Dendritic cell treated with granulocyte-macrophage colony-stimulating factor and Interleukin-4, amounts not matched to agents 40 ng/mL and 50 ng/mL, for 4 days (primary cell): Measurements from ENCODE around the gene RFT1.
"Not testable (repeated sequence)": the region's sequence is repeated elsewhere in the genome, so short reads cannot be mapped to it uniquely, and the experiment has no call there.

Source experiments
- H3K27ac Mint-ChIP-seq: one replicate; pipeline ENCODE4 v1.8.0; 2022; ENCODE audit warnings: mild to moderate bottlenecking, mixed read lengths
- H3K27me3 Mint-ChIP-seq: one replicate; pipeline ENCODE4 v1.8.0; 2022; ENCODE audit warnings: mild to moderate bottlenecking, mixed read lengths
- H3K36me3 Mint-ChIP-seq: one replicate; pipeline ENCODE4 v1.8.0; 2022; ENCODE audit warnings: low read depth, mixed read lengths
- H3K4me1 Mint-ChIP-seq: one replicate; pipeline ENCODE4 v1.8.0; 2022; ENCODE audit warnings: low read depth, mixed read lengths
- H3K4me3 Mint-ChIP-seq: one replicate; pipeline ENCODE4 v1.8.0; 2022; ENCODE audit warnings: mild to moderate bottlenecking, moderate library complexity, mixed read lengths
- H3K9me3 Mint-ChIP-seq: one replicate; pipeline ENCODE4 v1.8.0; 2022; ENCODE audit warnings: mixed read lengths
- intact Hi-C: fragments of 100-400 bp; cut with micrococcal nuclease; formaldehyde crosslinking; loops from one replicate; pipeline ENCODE4 v1.15.0; 2022

Gene RFT1

DNA sequence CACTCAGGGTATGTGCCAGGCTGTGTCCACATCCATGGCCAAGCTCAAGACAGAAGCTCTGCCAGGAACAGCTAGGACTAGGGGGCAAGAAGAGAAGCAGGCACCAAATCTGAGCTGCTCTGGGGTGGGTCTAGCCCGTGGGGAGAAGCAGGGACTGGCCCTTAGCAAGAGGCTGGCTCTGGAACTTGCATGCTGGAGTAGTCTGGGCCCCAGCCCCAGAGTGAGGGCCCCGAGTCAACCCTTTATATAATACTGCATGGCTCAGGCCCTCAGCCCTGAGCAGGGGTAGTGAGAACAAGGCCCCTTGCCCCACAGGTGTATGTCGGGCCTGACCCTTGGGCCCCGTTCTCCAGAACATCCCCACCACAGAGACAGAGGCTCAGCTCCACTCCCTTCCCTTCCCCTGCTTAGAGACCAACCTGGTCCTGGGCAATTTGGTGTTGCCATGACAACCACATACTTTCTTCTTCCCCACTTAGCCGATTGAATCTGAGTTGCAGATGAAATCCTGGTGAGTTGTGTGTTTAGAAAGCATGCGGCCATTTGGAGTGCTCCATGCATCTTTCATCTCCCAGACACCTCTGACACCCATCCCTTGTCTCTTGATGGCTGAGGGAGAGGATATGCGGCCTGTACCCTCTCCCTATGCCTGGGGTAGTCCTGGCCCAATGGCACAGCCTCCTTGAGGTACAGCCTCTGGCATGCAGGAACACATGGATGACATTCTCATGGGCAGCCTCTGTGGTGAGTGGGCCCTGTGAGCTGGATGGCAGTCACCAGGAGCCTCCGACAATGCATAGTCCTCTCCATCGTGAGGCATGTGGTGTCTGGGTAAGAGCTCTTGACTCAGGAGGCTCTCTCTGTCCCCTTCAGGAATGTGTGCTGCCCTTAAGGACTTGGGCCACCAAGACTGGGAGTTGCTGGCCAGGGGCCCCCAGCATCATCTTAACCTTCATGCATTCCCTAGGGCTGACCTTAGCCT lies 55.2 kb downstream of the RFT1 start:
- H3K9me3 Mint-ChIP-seq = no peaks in the 10 kb centered on the region
- peaks cover 23% of the 10 kb centered on the region for H3K4me1 Mint-ChIP-seq
- no peak overlapping the region for H3K4me3 Mint-ChIP-seq
- intact Hi-C loops = loop anchor here (5.0 kb wide), 1 partner anchor 223 kb away; no protein-coding TSS in a partner anchor
- peaks cover 6% of the 10 kb centered on the region for H3K36me3 Mint-ChIP-seq
- no peaks in the 10 kb centered on the region for H3K27me3 Mint-ChIP-seq
- H3K27ac Mint-ChIP-seq = peak overlapping the region; percentile 9

DNA sequence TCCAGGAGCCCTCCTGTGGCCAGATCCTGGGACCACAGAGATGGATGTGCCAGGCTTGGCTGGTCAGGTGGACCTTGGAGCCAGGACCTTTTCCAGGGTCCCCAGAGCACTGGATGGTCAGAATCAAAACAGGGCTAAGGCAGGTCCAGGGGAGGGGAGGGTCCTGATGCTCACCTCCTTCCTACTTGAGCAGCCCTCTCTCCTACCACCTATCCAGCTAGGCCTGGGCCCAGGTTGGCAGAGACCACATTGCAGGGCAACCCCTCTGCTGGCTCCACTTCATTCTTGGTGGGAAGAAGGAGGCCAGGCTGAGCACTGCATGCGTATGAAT lies 55.9 kb downstream of the RFT1 start:
- peaks cover 6% of the 10 kb centered on the region for H3K36me3 Mint-ChIP-seq
- no peak overlapping the region for H3K27ac Mint-ChIP-seq
- H3K4me3 Mint-ChIP-seq = no peak overlapping the region
- H3K4me1 Mint-ChIP-seq = peaks cover 23% of the 10 kb centered on the region
- peaks cover 2% of the 10 kb centered on the region for H3K27me3 Mint-ChIP-seq
- intact Hi-C loops = loop anchor here (5.0 kb wide), 1 partner anchor 222 kb away; no protein-coding TSS in a partner anchor
- H3K9me3 Mint-ChIP-seq = no peaks in the 10 kb centered on the region

DNA sequence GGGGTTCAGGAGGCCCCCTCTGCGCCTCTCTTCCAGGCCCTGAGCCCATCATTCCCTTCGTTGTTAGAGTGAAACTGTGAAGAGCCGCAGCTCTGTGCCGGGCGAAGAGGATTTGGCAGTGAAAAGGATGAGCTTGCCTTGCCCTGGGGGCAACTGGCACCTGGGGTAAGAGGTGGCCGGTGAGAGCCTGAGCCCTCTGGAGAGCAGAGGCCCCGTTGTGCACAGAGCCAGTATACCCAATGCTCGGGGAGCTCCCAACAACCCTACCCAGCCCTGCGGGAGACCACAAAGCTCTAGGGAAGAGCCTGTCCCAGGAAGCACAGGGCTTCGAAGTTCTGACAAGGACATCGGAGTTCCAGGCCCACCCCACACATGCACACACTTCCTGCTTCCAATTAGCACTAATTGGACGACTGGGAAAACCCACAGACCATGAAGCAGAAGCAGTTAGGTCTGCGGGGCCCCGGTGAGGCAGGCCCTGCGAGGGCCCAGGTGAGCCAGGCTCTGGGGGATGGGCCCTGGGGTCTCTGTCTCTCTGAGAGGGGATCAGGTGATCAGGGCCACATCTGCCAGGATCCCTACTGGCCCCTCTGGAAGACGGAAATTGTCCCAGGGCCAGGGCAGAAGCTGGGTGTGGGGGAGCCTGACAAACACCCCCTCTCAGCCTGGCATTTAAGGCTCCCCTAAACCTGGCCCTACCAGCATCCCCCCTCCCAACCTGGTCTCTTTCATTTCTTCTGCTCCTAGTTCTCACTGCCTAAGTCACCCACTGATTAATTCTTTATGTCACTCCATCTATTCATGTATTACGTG lies 56.5 kb downstream of the RFT1 start:
- peaks cover 23% of the 10 kb centered on the region for H3K4me1 Mint-ChIP-seq
- intact Hi-C loops = loop anchor here (5.0 kb wide), 1 partner anchor 221 kb away; no protein-coding TSS in a partner anchor
- peaks cover 6% of the 10 kb centered on the region for H3K36me3 Mint-ChIP-seq
- H3K9me3 Mint-ChIP-seq = no peaks in the 10 kb centered on the region
- H3K27me3 Mint-ChIP-seq = peaks cover 3% of the 10 kb centered on the region
- H3K4me3 Mint-ChIP-seq = peak overlapping the region; percentile 86
- H3K27ac Mint-ChIP-seq = peak overlapping the region; percentile 88

DNA sequence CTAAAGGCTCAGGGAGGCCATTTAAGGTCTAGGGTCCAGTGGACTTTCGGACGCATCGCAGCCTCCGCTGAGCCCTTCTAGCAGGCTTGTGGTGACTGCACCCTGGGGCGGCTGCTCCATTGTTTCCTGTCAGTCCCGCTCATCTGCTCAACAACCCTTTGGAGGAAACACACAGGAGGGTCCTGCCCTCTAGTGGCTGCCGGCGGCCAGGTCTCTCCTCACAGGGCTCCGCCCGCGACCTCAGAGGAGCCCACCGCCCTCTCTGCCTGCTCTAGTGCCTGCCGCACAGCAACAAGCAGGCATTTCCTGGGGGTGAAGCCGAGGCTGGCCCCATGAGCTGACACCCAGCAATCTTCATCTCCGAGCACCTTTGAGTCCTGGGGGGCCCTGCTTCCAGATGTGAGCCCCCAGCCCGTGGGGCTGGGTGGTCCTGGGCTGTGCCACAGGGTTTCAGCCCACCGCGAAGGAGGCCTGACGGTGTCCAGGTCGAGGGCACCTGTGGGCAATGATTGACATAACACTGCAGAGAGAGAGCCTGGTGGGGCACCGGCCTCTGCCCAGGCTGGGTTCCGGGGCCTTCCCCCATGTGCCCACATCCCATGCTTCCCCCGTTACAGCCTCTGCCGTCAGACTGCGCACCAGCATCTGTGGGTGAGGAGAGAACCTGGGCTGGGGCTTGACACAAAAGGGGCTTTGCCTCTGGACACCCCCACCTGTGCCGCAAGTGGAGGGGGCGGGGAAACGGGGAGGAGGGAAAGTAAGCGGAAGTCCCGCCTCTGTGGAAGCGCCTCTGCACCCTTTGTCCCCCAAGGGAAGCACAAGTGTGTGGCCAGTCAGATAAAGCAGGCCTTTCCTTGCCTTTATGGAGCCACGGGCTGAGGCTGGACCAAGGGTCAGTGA lies 57.3 kb downstream of the RFT1 start:
- peaks cover 6% of the 10 kb centered on the region for H3K36me3 Mint-ChIP-seq
- peak overlapping the region; percentile 88 for H3K27ac Mint-ChIP-seq
- peak overlapping the region; percentile 86 for H3K4me3 Mint-ChIP-seq
- peaks cover 3% of the 10 kb centered on the region for H3K27me3 Mint-ChIP-seq
- no peaks in the 10 kb centered on the region for H3K9me3 Mint-ChIP-seq
- peaks cover 23% of the 10 kb centered on the region for H3K4me1 Mint-ChIP-seq
- intact Hi-C loops = loop anchor here (1.0 to 5.0 kb wide), 2 partner anchors 221 to 331 kb away; no protein-coding TSS in a partner anchor

DNA sequence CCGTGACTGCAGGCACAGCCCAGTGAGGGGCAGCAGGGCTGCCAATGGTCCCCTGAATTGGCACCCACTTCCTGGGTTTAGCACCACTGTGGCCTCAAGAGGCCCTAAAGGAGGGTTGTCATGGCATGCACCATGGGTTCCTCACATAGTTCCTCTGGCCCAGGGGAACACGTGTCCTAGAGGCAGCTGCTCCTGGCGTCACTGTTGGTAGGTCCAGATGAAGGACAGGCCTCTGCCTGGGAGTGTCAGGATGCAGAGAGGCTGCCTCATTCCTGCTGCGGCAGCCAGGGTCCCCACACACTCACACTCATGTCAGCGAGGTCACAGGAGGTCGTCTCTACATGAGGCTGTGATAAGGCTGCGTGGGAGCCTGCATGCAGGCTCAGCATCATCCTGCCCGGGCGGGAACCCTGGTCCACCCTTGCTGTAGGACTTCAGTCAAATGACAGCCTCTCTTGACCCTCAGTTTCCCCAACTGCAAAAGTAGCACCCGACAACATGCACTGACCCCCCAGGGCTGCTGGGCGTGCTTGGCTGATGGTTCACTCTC lies 58.3 kb downstream of the RFT1 start:
- Mint-ChIP-seq H3K4me1 (peaks cover 23% of the 10 kb centered on the region), H3K27ac (peak overlapping the region; percentile 88), H3K9me3 (no peaks in the 10 kb centered on the region), H3K27me3 (peaks cover 3% of the 10 kb centered on the region), H3K4me3 (no peak overlapping the region), H3K36me3 (peaks cover 6% of the 10 kb centered on the region)
- intact Hi-C loops = loop anchor here (1.0 to 5.0 kb wide), 2 partner anchors 220 to 330 kb away; no protein-coding TSS in a partner anchor

DNA sequence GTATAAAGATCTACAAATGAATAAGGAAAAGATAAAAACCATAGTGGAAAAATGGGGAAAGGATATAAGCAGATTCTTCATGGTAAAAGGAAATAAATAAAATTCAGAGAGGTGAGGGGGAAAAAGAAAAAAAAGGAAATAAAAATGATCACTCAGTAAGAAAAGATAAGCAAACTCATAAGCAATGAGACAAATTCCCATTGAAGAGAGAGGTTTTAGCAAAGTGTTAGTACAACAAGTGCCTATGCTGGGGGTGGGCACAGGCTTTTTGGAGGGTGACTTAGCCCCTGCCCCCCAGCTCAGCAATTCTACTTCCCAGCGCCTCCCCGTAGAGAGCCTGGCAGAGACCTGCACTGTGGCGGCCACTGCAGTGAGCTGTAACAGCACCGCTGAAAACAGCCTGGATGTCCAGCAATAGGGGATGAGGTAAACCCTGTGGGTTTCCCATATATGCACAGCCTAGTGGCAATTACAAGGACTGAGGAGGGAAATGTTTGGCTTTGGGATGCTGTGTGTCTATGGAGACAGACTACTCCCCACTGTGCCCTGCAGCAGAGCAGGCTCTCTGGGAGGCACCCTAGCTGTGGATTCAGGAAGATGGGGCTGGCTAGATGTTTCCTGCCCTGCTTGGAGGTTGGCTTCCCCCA lies 60.7 kb downstream of the RFT1 start:
- peaks cover 16% of the 10 kb centered on the region for H3K4me1 Mint-ChIP-seq
- H3K4me3 Mint-ChIP-seq = no peak overlapping the region
- no peak overlapping the region for H3K27ac Mint-ChIP-seq
- peaks cover 6% of the 10 kb centered on the region for H3K36me3 Mint-ChIP-seq
- peaks cover 12% of the 10 kb centered on the region for H3K27me3 Mint-ChIP-seq
- H3K9me3 Mint-ChIP-seq = no peaks in the 10 kb centered on the region
- intact Hi-C loops = loop anchor here (5.0 kb wide), 1 partner anchor 217 kb away; no protein-coding TSS in a partner anchor

DNA sequence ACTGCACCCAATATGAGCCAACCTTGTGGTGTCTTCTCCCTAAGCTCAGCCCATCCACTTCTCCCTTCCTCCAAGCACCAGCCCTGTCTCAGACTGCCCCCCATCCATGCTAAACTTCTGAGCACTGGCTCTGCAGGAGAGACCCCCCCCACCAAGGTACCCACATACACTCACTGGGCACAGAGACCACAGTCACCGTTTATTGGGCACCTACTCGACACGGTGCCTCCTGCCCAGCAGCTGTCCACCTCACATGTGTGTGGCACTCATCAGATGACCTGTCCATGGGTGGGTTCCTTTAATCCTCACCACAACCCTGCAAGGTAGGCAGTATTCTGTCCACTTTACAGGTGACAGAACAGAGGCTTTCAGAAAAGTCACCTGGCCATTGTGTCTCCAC lies 62.1 kb downstream of the RFT1 start:
- H3K27ac Mint-ChIP-seq = no peak overlapping the region
- H3K4me1 Mint-ChIP-seq = peaks cover 11% of the 10 kb centered on the region
- peaks cover 6% of the 10 kb centered on the region for H3K36me3 Mint-ChIP-seq
- H3K4me3 Mint-ChIP-seq = no peak overlapping the region
- H3K27me3 Mint-ChIP-seq = peaks cover 13% of the 10 kb centered on the region
- H3K9me3 Mint-ChIP-seq = no peaks in the 10 kb centered on the region
- intact Hi-C loops = no loop called here

DNA sequence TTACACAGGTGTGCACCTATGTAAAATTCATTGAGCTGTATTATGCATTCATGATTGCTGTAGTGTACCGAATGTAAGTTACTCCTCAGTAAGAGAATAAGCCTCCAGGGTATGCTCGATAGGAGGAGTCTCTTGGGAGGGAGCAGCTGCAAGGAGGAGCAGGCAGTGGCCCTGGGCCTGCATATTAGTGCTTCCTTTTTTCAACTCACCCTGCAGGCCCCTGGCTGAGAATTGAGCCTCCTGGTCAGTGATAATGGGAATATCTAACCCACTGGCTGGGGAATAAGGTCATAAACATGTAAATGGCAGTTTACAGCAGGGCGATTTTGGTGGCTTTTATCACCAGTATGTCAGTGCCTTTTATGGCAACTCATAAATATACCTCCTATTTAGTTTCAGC lies 62.7 kb downstream of the RFT1 start:
- Mint-ChIP-seq H3K9me3 (no peaks in the 10 kb centered on the region), H3K27ac (no peak overlapping the region), H3K4me3 (no peak overlapping the region), H3K4me1 (peaks cover 5% of the 10 kb centered on the region), H3K36me3 (no peaks in the 10 kb centered on the region), H3K27me3 (peaks cover 13% of the 10 kb centered on the region)
- intact Hi-C loops = no loop called here

DNA sequence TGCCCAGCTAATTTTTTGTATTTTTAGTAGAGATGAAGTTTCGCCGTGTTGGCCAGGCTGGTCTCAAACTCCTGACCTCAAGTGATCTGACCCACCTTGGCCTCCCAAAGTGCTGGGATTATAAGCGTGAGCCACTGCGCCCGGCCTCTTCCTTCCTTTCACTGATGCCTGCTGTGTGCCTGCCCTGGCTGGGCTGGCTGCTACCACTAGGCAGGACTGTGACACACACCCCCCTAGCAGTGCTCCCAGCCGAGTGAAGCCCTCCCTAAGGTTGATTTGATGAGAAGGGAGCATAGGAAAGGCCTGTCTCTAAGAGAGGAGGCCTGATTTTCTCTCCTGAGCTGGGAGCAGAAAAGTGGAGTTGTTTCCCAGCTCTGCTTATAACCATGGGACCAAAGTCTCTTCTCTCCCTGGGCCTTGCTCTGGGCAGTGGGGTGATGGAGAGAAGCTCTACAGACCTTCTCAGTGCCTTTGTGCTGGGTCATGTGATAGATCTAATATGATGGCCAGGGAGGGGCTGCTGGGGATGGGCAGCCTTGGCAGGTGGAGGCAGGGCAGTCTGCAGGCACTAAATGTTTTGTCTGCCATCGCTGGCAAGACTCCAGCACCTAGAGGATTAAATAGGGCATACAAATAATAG lies 64.3 kb downstream of the RFT1 start:
- no peaks in the 10 kb centered on the region for H3K36me3 Mint-ChIP-seq
- no peaks in the 10 kb centered on the region for H3K9me3 Mint-ChIP-seq
- H3K4me3 Mint-ChIP-seq = no peak overlapping the region
- intact Hi-C loops = no loop called here
- H3K27me3 Mint-ChIP-seq = peaks cover 20% of the 10 kb centered on the region
- H3K4me1 Mint-ChIP-seq = no peaks in the 10 kb centered on the region
- H3K27ac Mint-ChIP-seq = no peak overlapping the region

DNA sequence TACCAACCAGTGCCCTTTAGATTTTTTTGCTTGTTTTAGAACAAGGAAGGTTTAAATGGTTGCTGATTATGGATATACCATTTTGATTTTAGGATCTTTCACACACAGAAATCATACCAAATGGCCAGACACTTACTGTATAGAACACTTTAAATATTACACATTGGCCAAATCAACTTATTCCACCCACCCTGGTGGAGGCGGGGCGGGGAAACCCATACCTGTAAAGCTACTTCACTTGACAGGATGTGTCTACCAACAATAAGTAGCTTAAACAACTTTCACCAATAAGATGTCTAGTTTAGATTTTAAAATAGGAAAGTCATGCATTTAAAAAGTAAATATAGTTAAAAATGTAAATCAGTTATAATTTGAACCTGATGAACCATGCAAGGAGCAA lies 67.3 kb downstream of the RFT1 start:
- H3K27me3 Mint-ChIP-seq = peaks cover 20% of the 10 kb centered on the region
- H3K4me1 Mint-ChIP-seq = no peaks in the 10 kb centered on the region
- H3K36me3 Mint-ChIP-seq = no peaks in the 10 kb centered on the region
- H3K9me3 Mint-ChIP-seq = no peaks in the 10 kb centered on the region
- intact Hi-C loops = no loop called here
- H3K27ac Mint-ChIP-seq = no peak overlapping the region
- H3K4me3 Mint-ChIP-seq = no peak overlapping the region

DNA sequence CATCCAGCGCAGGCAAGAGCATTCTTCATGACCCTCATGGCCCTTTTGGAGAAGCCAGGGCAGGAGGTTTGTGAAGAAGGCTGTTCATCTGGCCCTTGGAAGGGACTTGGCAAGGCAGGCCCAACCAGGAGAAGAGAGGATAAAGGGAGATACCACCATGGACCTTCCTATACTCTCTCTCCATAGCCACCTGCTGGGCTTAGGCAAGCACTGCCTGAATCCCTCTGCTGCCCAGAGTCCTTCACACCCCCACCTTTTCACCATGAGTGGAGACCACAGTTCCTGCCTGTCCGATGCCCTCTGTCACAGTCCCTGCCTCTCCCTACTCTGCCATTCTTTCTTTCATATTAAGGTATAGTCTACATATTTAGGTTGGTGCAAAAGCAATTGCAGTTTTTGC lies 73.8 kb downstream of the RFT1 start:
- H3K27ac Mint-ChIP-seq = no peak overlapping the region
- no peaks in the 10 kb centered on the region for H3K9me3 Mint-ChIP-seq
- no peaks in the 10 kb centered on the region for H3K4me1 Mint-ChIP-seq
- no peak overlapping the region for H3K4me3 Mint-ChIP-seq
- H3K27me3 Mint-ChIP-seq = peaks cover 7% of the 10 kb centered on the region
- H3K36me3 Mint-ChIP-seq = no peaks in the 10 kb centered on the region
- intact Hi-C loops = no loop called here

DNA sequence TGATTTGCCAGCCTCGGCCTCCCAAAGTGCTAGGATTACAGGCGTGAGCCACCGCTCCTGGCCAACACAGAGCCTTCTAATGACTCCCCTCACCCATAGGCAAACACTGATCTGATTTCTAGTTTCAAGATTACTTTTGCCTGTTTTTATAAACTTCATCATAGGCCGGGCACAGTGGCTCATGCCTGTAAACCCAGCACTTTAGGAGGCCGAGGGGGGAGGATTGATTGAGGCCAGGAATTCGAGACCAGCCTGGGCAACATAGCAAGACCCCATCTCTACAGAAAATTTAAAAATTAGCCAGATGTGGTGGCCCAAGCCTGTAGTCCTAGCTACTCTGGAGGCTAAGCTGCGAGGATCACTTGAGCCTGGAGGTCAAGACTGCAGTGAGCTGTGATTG lies 76.0 kb downstream of the RFT1 start:
- H3K4me3 Mint-ChIP-seq, intact Hi-C loops, H3K27ac Mint-ChIP-seq, H3K36me3 Mint-ChIP-seq, H3K27me3 Mint-ChIP-seq, H3K4me1 Mint-ChIP-seq, H3K9me3 Mint-ChIP-seq: not testable (repeated sequence)
